Spleen (tissue), 11 donors: ENCODE data around the gene GPATCH1. TPM values are rescaled to one million over a fixed set of nuclear protein-coding genes. Genes with fewer than 3 reads are reported as not detected.

Source experiments
- DNase-seq: peaks from one replicate; pipeline ENCODE4 v3.0.0-alpha.2; 2020
- H3K27ac ChIP-seq, 8 donors: fragments of 200-600 bp; sonication (generic) in 7 of 8; 1 replicate in 4 of 8; 2 replicates in 4 of 8; pipeline versions ENCODE4 v1.5.0 to v1.8.0; 2016 to 2021; ENCODE audit warnings: inconsistent platforms in 4 of 8, mild to moderate bottlenecking in 4 of 8, moderate library complexity in 1 of 8
- H3K27me3 ChIP-seq, 7 donors: fragments of 200-600 bp; sonication (generic) in 6 of 7; replicated peaks in 1 of 7; 1 replicate in 4 of 7; 2 replicates in 3 of 7; pipeline versions ENCODE4 v1.5.0 to v1.8.0; 2016 to 2021; ENCODE audit warnings: inconsistent platforms in 3 of 7, mild to moderate bottlenecking in 1 of 7
- H3K36me3 ChIP-seq, 6 donors: fragments of 200-600 bp; sonication (generic) in 5 of 6; 1 replicate in 4 of 6; 2 replicates in 2 of 6; pipeline versions ENCODE4 v1.5.0 to v1.8.0; 2016 to 2021; ENCODE audit warnings: inconsistent platforms in 2 of 6
- H3K4me1 ChIP-seq, 6 donors: fragments of 200-600 bp; sonication (generic) in 5 of 6; 1 replicate in 3 of 6; 2 replicates in 3 of 6; pipeline versions ENCODE4 v1.5.0 to v1.8.0; 2016 to 2021; ENCODE audit warnings: inconsistent platforms in 3 of 6
- H3K4me3 ChIP-seq, 8 donors: fragments of 200-600 bp; sonication (generic) in 7 of 8; 1 replicate in 4 of 8; 2 replicates in 4 of 8; pipeline versions ENCODE4 v1.5.0 to v1.8.0; 2016 to 2021; ENCODE audit warnings: inconsistent platforms in 4 of 8, mild to moderate bottlenecking in 4 of 8, moderate library complexity in 2 of 8
- H3K9me3 ChIP-seq, 8 donors: fragments of 200-600 bp; sonication (generic) in 7 of 8; 1 replicate in 4 of 8; 2 replicates in 4 of 8; pipeline versions ENCODE4 v1.5.0 to v1.8.0; 2016 to 2021; ENCODE audit warnings: inconsistent platforms in 4 of 8
- CTCF ChIP-seq, 11 experiments: fragments of 200-600 bp in 7 of 11; fragments of 450-650 bp in 4 of 11; sonication (generic) in 4 of 11; IDR thresholded peaks in 8 of 11; conservative IDR thresholded peaks in 3 of 11; 1 replicate in 7 of 11; 2 replicates in 4 of 11; pipeline versions ENCODE4 v1.4.0 to v1.8.0; 2016 to 2021; ENCODE audit warnings: antibody characterized with exemption in 11 of 11, inconsistent platforms in 4 of 11, mild to moderate bottlenecking in 1 of 11
- POLR2A ChIP-seq, 3 donors: fragments of 450-650 bp; IDR thresholded peaks; one replicate each; pipeline ENCODE4 v1.5.1; 2017; ENCODE audit warnings: antibody characterized with exemption in 3 of 3, mild to moderate bottlenecking in 1 of 3
- POLR2AphosphoS5 ChIP-seq, 3 donors: sonication (generic); formaldehyde crosslinking; IDR thresholded peaks; one replicate each; pipeline ENCODE4 v1.5.1; 2017; ENCODE audit warnings: antibody characterized with exemption in 3 of 3
- WGBS, 5 donors: extraction: QIAGEN DNeasy Blood & Tissue Kit in 3 of 5; methylation state at CpG; one replicate each; pipeline versions ENCODE4 v1.1.5 to v1.1.7; 2013 to 2018; 5-methylcytosine and 5-hydroxymethylcytosine counted together
- intact Hi-C: fragments of 100-400 bp; cut with DNase I; formaldehyde crosslinking; loops from one replicate; pipeline ENCODE4 v1.15.0; 2023; ENCODE audit warnings: low total_unique reads
- polyA plus RNA-seq, 3 donors: library from polyadenylated mRNA; stranded (reverse); fragments of 200-250 nt; gene quantifications; one replicate each; pipeline ENCODE4 v1.2.1, GENCODE V29; 2013
- total RNA-seq, 7 donors: library from RNA; depleted of rRNA in 3 of 7; stranded (reverse); fragments of >200 nt in 3 of 7; fragmentation: NEBNext Ultra II Directional in 4 of 7; extraction: Animal tissue kit (Norgen Biotek cat#: 25700) in 4 of 7; gene quantifications; one replicate each; pipeline versions ENCODE4 v1.1.0 to v1.2.1, GENCODE V29; 2016 to 2021
- donor health status: healthy with polysubstance abuse.
- donor health status: DM: no; HTN: no; CAD: no; lungs with moderate emphysema.
- donor health status: DM: no; HTN: no; CAD: no.
- donor health status: Bipolar disorder and iron deficiency.
- donor health status: healthy.
- donor health status: DM: no; HTN: no; CAD: no.
- donor health status: DM: yes; HTN: yes; CAD: no.

The GPATCH1 gene
- total and polyA plus RNA-seq, 10 donors, result 3.9 to 12.7 (median 9.4) TPM

GRCh38 chr19:33063356-33063752 lies 17.6 kb upstream of the GPATCH1 start:
- H3K36me3 ChIP-seq, result no peaks in the 10 kb centered on the region
- intact Hi-C loops, result no loop called here
- WGBS, 5 donors, result 8 to 16% (median 13%) methylated on average over 7 of the region's 7 CpGs
- H3K9me3 ChIP-seq, result no peaks in the 10 kb centered on the region
- H3K4me3 ChIP-seq, result peak overlapping the region in 7 of 8 donors; percentile 45 to 82 (median 54)
- H3K27ac ChIP-seq, result no peak overlapping the region
- H3K27me3 ChIP-seq, result peaks cover 0 to 63% (median 37%) of the 10 kb centered on the region in 7 donors
- TF ChIP-seq CTCF (IDR thresholded peaks at IDR 0.05 in 8 of 11, conservative IDR thresholded peaks at IDR 0.05 in 3 of 11) (no peak), POLR2A (IDR thresholded peaks at IDR 0.05) (no peak), POLR2AphosphoS5 (IDR thresholded peaks at IDR 0.05) (no peak)
- peaks cover 0 to 29% (median 25%) of the 10 kb centered on the region in 6 donors for H3K4me1 ChIP-seq
- DNase-seq, result no peak

DNA sequence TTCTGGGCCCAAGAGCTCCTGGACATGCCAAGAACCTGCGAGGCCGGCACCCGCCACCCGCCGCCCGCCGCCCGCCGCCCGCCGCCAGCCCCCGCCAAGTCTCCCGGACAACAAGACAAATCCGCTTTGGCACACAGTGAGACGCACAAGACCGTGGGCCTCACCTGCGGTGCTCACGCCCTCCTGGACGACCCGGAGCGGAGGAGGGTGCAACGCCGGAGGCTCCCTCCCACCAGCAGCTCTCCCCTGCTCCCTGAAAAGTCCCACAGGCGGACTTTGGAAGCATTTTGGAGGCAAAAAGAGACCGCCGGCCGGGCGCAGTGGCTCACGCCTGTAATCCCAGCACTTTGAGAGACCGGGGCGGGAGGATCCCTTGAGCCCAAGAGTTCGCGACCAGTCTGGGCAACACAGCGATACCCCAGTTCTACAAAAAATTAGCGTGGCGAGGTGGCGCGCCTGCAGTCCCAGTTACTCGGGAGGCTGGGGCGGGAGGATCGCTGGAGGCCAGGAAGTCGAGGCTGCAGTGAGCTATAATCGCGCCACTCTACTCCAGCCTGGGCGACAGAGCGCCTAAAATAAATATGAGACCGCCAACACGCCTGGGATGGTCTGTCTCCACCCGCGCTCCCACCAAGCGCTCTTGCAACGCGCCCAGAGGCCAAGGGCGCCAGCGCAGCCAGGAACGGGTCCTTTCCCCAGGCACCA lies 17.1 kb upstream of the GPATCH1 start:
- no peak for DNase-seq
- whole genome bisulfite sequencing, 5 donors, result 8 to 13% (median 11%) methylated on average over 21 to 56 of the region's 56 CpGs
- peak overlapping the region; percentile 45 to 82 (median 53) for H3K4me3 ChIP-seq
- TF ChIP-seq POLR2A (IDR thresholded peaks at IDR 0.05) (no peak), POLR2AphosphoS5 (IDR thresholded peaks at IDR 0.05) (no peak)
- no peaks in the 10 kb centered on the region for H3K9me3 ChIP-seq
- intact Hi-C loops, result no loop called here
- H3K27me3 ChIP-seq, result peaks cover 0 to 65% (median 37%) of the 10 kb centered on the region in 7 donors
- H3K36me3 ChIP-seq, result no peaks in the 10 kb centered on the region
- peak overlapping the region in 1 of 8 donors; percentile 52 for H3K27ac ChIP-seq
- peaks cover 0 to 29% (median 25%) of the 10 kb centered on the region in 6 donors for H3K4me1 ChIP-seq

GRCh38 chr19:33064458-33064791 lies 16.6 kb upstream of the GPATCH1 start:
- Histone ChIP-seq H3K27me3 (peaks cover 0 to 65% (median 37%) of the 10 kb centered on the region in 7 donors), H3K36me3 (no peaks in the 10 kb centered on the region), H3K4me3 (peak overlapping the region; percentile 45 to 82 (median 53)), H3K27ac (peak overlapping the region in 3 of 8 donors; percentile 21 to 52 (median 46)), H3K4me1 (peaks cover 0 to 29% (median 25%) of the 10 kb centered on the region in 6 donors), H3K9me3 (no peaks in the 10 kb centered on the region)
- intact Hi-C loops, result no loop called here
- WGBS, 5 donors, result 0 to 2% (median 1%) methylated on average over 4 to 35 of the region's 35 CpGs
- DNase-seq, result peak; percentile 82
- TF ChIP-seq POLR2A (IDR thresholded peaks at IDR 0.05) (no peak), CTCF (IDR thresholded peaks at IDR 0.05 in 8 of 11, conservative IDR thresholded peaks at IDR 0.05 in 3 of 11) (no peak), POLR2AphosphoS5 (IDR thresholded peaks at IDR 0.05) (no peak)

- H3K9me3 ChIP-seq, result no peaks in the 10 kb centered on the region
- H3K36me3 ChIP-seq, result no peaks in the 10 kb centered on the region
- H3K4me1 ChIP-seq, result peaks cover 0 to 29% (median 25%) of the 10 kb centered on the region in 6 donors
- intact Hi-C loops, result no loop called here
- peak within 1 kb of the TSS in 3 of 8 donors; percentile 21 to 52 (median 46) for H3K27ac ChIP-seq
- H3K4me3 ChIP-seq, result peak within 1 kb of the TSS; percentile 45 to 82 (median 53)
- WGBS, 5 donors, result 6 to 18% (median 7%) methylated on average over 26 to 86 of the region's 86 CpGs
- peak; percentile 80 for DNase-seq
- peaks cover 0 to 65% (median 37%) of the 10 kb centered on the region in 7 donors for H3K27me3 ChIP-seq
- TF ChIP-seq POLR2AphosphoS5 (IDR thresholded peaks at IDR 0.05) (peak; percentile 24 to 52 (median 36)), CTCF (IDR thresholded peaks at IDR 0.05 in 8 of 11, conservative IDR thresholded peaks at IDR 0.05 in 3 of 11) (no peak), POLR2A (IDR thresholded peaks at IDR 0.05) (no peak)
Observed at GRCh38 chr19:33064792-33065550, 16.0 kb upstream of the GPATCH1 start, which contains the start of gene RHPN2. Gene RHPN2, minus strand, starts transcription at chr19:33064888. Its CDS starts 36 bp downstream, at chr19:33064852.
